Loucy (cell line): ENCODE results near the gene KSR1.

ENCODE experiments used
- H2AFZ ChIP-seq: fragments of 200-600 bp; sonication (generic); 2 replicates; pipeline ENCODE4 v1.6.0; 2016; ENCODE audit warnings: antibody characterized with exemption, mild to moderate bottlenecking, low read length, moderate library complexity
- H3F3A ChIP-seq: fragments of 200-600 bp; 2 replicates; pipeline ENCODE4 v1.6.0; 2016; ENCODE audit warnings: antibody characterized with exemption, low read depth, mild to moderate bottlenecking
- H3K27me3 ChIP-seq: fragments of 200-600 bp; sonication (generic); 2 replicates; pipeline ENCODE4 v1.6.1; 2014; ENCODE audit warnings: low read length, mild to moderate bottlenecking; ENCODE audit not compliant: insufficient read depth, poor library complexity, severe bottlenecking
- H3K36me3 ChIP-seq: fragments of 200-600 bp; sonication (generic); 2 replicates; pipeline ENCODE4 v1.6.1; 2016; ENCODE audit warnings: low read length; ENCODE audit not compliant: insufficient read depth
- H3K4me1 ChIP-seq: fragments of 200-600 bp; sonication (generic); 2 replicates; pipeline ENCODE4 v1.5.1; 2014; ENCODE audit warnings: low read length, mild to moderate bottlenecking; ENCODE audit not compliant: insufficient read depth, poor library complexity, severe bottlenecking
- H3K4me2 ChIP-seq: fragments of 200-600 bp; sonication (generic); 2 replicates; pipeline ENCODE4 v1.6.0; 2014; ENCODE audit warnings: antibody characterized with exemption, low read length, low read depth, mild to moderate bottlenecking; ENCODE audit not compliant: poor library complexity, severe bottlenecking
- H3K4me3 ChIP-seq: fragments of 200-600 bp; sonication (generic); 2 replicates; pipeline ENCODE4 v1.5.1; 2014; ENCODE audit warnings: low read length, mild to moderate bottlenecking, mixed read lengths; ENCODE audit not compliant: poor library complexity, severe bottlenecking
- H3K79me2 ChIP-seq: fragments of 200-600 bp; sonication (generic); 2 replicates; pipeline ENCODE4 v1.6.1; 2014; ENCODE audit warnings: low read length; ENCODE audit not compliant: insufficient read depth
- H3K9ac ChIP-seq: fragments of 200-600 bp; sonication (generic); 2 replicates; pipeline ENCODE4 v1.6.0; 2014; ENCODE audit warnings: mild to moderate bottlenecking, low read depth, low read length, moderate library complexity; ENCODE audit not compliant: poor library complexity, severe bottlenecking
- H3K9me2 ChIP-seq: fragments of 200-600 bp; sonication (generic); replicated peaks from 2 replicates; pipeline ENCODE4 v1.6.1; 2016; ENCODE audit warnings: low read depth, low read length, mixed read lengths
- H3K9me3 ChIP-seq: fragments of 200-600 bp; sonication (generic); 2 replicates; pipeline ENCODE4 v1.6.1; 2014; ENCODE audit warnings: mild to moderate bottlenecking, antibody characterized with exemption, low read length, low read depth; ENCODE audit not compliant: insufficient read depth
- H4K20me1 ChIP-seq: fragments of 200-600 bp; sonication (generic); 2 replicates; pipeline ENCODE4 v1.6.0; 2014; ENCODE audit warnings: antibody characterized with exemption, low read length, mild to moderate bottlenecking; ENCODE audit not compliant: insufficient read depth, poor library complexity, severe bottlenecking
- EZH2phosphoT487 ChIP-seq: fragments of 200-600 bp; IDR thresholded peaks from 2 replicates; pipeline ENCODE4 v1.6.1; 2018; ENCODE audit warnings: antibody characterized with exemption, mild to moderate bottlenecking, moderate library complexity, borderline replicate concordance
- TF ChIP-seq, protein P1 (sequence below): fragments of 200-600 bp; sonication (generic); conservative IDR thresholded peaks from 2 replicates; pipeline ENCODE4 v1.5.1; 2014; ENCODE audit warnings: mild to moderate bottlenecking, antibody characterized with exemption, low read length

Gene KSR1

GRCh38 chr17:27577121-27577761 is 121.0 kb downstream of the KSR1 start:
- no peak for TF ChIP-seq EZH2phosphoT487
- TF ChIP-seq, protein P1, sequence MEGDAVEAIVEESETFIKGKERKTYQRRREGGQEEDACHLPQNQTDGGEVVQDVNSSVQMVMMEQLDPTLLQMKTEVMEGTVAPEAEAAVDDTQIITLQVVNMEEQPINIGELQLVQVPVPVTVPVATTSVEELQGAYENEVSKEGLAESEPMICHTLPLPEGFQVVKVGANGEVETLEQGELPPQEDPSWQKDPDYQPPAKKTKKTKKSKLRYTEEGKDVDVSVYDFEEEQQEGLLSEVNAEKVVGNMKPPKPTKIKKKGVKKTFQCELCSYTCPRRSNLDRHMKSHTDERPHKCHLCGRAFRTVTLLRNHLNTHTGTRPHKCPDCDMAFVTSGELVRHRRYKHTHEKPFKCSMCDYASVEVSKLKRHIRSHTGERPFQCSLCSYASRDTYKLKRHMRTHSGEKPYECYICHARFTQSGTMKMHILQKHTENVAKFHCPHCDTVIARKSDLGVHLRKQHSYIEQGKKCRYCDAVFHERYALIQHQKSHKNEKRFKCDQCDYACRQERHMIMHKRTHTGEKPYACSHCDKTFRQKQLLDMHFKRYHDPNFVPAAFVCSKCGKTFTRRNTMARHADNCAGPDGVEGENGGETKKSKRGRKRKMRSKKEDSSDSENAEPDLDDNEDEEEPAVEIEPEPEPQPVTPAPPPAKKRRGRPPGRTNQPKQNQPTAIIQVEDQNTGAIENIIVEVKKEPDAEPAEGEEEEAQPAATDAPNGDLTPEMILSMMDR, result no peak
- no peaks in the 10 kb centered on the region for H3K36me3 ChIP-seq
- no peak overlapping the region for H3K4me3 ChIP-seq
- H3K9me3 ChIP-seq, result no peaks in the 10 kb centered on the region
- no peak overlapping the region for H3K4me2 ChIP-seq
- peaks cover 10% of the 10 kb centered on the region; the same call in 1 of the 2 replicates for H3K79me2 ChIP-seq
- H2AFZ ChIP-seq, result no peak overlapping the region
- no peaks in the 10 kb centered on the region for H4K20me1 ChIP-seq
- H3K9me2 ChIP-seq, result no peaks in the 10 kb centered on the region
- no peaks in the 10 kb centered on the region for H3K27me3 ChIP-seq
- 0 out of 2 replicates have a peak, but pooled peaks cover 4% of the 10 kb centered on the region for H3F3A ChIP-seq
- H3K9ac ChIP-seq, result peak overlapping the region; percentile 7
- H3K4me1 ChIP-seq, result peaks cover 94% of the 10 kb centered on the region

GRCh38 chr17:27577884-27578717 is 121.9 kb downstream of the KSR1 start:
- TF ChIP-seq, protein P1, result no peak
- TF ChIP-seq EZH2phosphoT487, result no peak
- Histone ChIP-seq H4K20me1 (no peaks in the 10 kb centered on the region), H3F3A (0 out of 2 replicates have a peak, but pooled peaks cover 4% of the 10 kb centered on the region), H3K79me2 (0 out of 2 replicates have a peak, but pooled peaks cover 5% of the 10 kb centered on the region), H3K9me2 (no peaks in the 10 kb centered on the region), H3K9me3 (no peaks in the 10 kb centered on the region), H3K36me3 (peaks cover 3% of the 10 kb centered on the region; the same call in 1 of the 2 replicates), H3K4me3 (no peak overlapping the region), H2AFZ (no peak overlapping the region), H3K4me2 (no peak overlapping the region), H3K4me1 (peaks cover 89% of the 10 kb centered on the region), H3K9ac (no peak overlapping the region), H3K27me3 (no peaks in the 10 kb centered on the region)

DNA sequence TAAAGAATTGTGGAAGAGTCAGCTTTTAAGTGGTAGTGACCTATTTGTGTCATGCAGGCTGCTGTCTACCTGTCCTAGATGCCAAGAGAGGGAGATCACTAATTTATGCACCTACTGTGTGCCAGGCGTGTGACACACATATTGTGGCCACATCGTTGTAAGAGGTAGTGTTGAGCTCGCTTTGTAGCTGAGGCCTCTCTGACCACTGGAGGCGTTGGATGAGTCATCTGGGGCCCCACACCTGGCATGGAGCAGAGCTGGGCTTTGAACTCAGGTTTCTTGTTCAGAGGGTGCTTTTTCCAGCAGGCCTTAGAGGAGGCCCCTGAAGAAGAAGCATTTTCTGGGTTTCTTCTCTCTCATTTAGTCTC is 122.5 kb downstream of the KSR1 start:
- Histone ChIP-seq H3K4me2 (peak overlapping the region; percentile 22), H3K4me3 (no peak overlapping the region), H2AFZ (no peak overlapping the region), H4K20me1 (peaks cover 2% of the 10 kb centered on the region), H3K9me2 (no peaks in the 10 kb centered on the region), H3K79me2 (0 out of 2 replicates have a peak, but pooled peaks cover 5% of the 10 kb centered on the region), H3K9ac (no peak overlapping the region), H3K9me3 (no peaks in the 10 kb centered on the region), H3F3A (0 out of 2 replicates have a peak, but pooled peaks cover 4% of the 10 kb centered on the region), H3K4me1 (peaks cover 84% of the 10 kb centered on the region), H3K36me3 (peaks cover 3% of the 10 kb centered on the region; the same call in 1 of the 2 replicates), H3K27me3 (no peaks in the 10 kb centered on the region)
- no peak for TF ChIP-seq EZH2phosphoT487
- TF ChIP-seq, protein P1, result no peak
